ENCODE measurements around the gene C10orf90.

- TF ChIP-seq CTCF (IDR thresholded peaks at IDR 0.05) (no peak), POLR2AphosphoS5 (IDR thresholded peaks at IDR 0.05; ENCODE audit: low read depth, low read length) (no peak)
These were observed 279.2 kb downstream of the C10orf90 start for GRCh38 chr10:126391192-126391885.
